DND-41 (cell line): Measurements from ENCODE around the gene RTN4RL1.

Experiments
- ATAC-seq: fragments of 200-7000 bp; cut with Tn5 transposase; 3 replicates; pipeline ENCODE4 v1.9.1; 2021; ENCODE audit warnings: low read depth; ENCODE audit not compliant: insufficient read depth
- DNase-seq: peaks from one replicate; pipeline ENCODE4 v3.0.0-alpha.2; 2020
- H2AFZ ChIP-seq: 2 replicates; pipeline ENCODE4 v1.6.0; 2012; ENCODE audit warnings: low read depth, low read length
- H3K27ac ChIP-seq: 2 replicates; pipeline ENCODE4 v1.5.1; 2012; ENCODE audit warnings: low read length, inconsistent platforms
- H3K27me3 ChIP-seq: fragments of 200-600 bp; sonication (generic); 2 replicates; pipeline ENCODE4 v1.6.0; 2012; ENCODE audit warnings: low read length, mild to moderate bottlenecking, inconsistent platforms; ENCODE audit not compliant: insufficient read depth, poor library complexity
- H3K36me3 ChIP-seq: 2 replicates; pipeline ENCODE4 v1.5.1; 2012; ENCODE audit warnings: low read length, inconsistent platforms; ENCODE audit not compliant: insufficient read depth
- H3K4me1 ChIP-seq: 2 replicates; pipeline ENCODE4 v1.5.1; 2012; ENCODE audit warnings: mild to moderate bottlenecking, low read length; ENCODE audit not compliant: insufficient read depth
- H3K4me2 ChIP-seq: 2 replicates; pipeline ENCODE4 v1.6.0; 2012; ENCODE audit warnings: mild to moderate bottlenecking, moderate library complexity, low read length, inconsistent platforms; ENCODE audit not compliant: insufficient read depth
- H3K4me3 ChIP-seq, 2 experiments: fragments of 200-600 bp in 1 of 2; shearing (Covaris generic) in 1 of 2; 2 replicates each; pipeline ENCODE4 v1.5.1; 2012 to 2016; ENCODE audit warnings: inconsistent platforms in 2 of 2, low read length in 2 of 2, mild to moderate bottlenecking in 2 of 2, low read depth in 1 of 2, moderate library complexity in 1 of 2
- H3K79me2 ChIP-seq: 2 replicates; pipeline ENCODE4 v1.6.0; 2012; ENCODE audit warnings: low read length, inconsistent platforms; ENCODE audit not compliant: insufficient read depth
- H3K9ac ChIP-seq: 2 replicates; pipeline ENCODE4 v1.6.0; 2012; ENCODE audit warnings: low read depth, mild to moderate bottlenecking, inconsistent platforms, low read length, moderate library complexity
- H3K9me3 ChIP-seq: 2 replicates; pipeline ENCODE4 v1.5.1; 2012; ENCODE audit warnings: low read length, moderate library complexity, mild to moderate bottlenecking, inconsistent platforms; ENCODE audit not compliant: insufficient read depth, severe bottlenecking
- H4K20me1 ChIP-seq: 2 replicates; pipeline ENCODE4 v1.6.0; 2012; ENCODE audit warnings: low read length; ENCODE audit not compliant: insufficient read depth
- CTCF ChIP-seq: IDR thresholded peaks from 2 replicates; pipeline ENCODE4 v1.5.1; 2012; ENCODE audit warnings: borderline replicate concordance, low read length, moderate library complexity, mild to moderate bottlenecking; ENCODE audit not compliant: poor library complexity, severe bottlenecking; ENCODE audit errors: extremely low read depth
- EZH2 ChIP-seq: IDR thresholded peaks from 3 replicates; pipeline ENCODE4 v1.6.1; 2012; ENCODE audit warnings: borderline replicate concordance, low read depth, mild to moderate bottlenecking, moderate library complexity, low read length, inconsistent platforms; ENCODE audit not compliant: severe bottlenecking

RTN4RL1 gene

GRCh38 chr17:1951920-1952319 is 73.2 kb downstream of the RTN4RL1 start:
- H3K36me3 ChIP-seq: no peaks in the 10 kb centered on the region
- ATAC-seq: no peak
- H3K4me2 ChIP-seq: no peak overlapping the region
- H3K79me2 ChIP-seq: no peaks in the 10 kb centered on the region
- no peak for DNase-seq
- no peak overlapping the region for H3K9ac ChIP-seq
- no peak overlapping the region for H3K27ac ChIP-seq
- no peaks in the 10 kb centered on the region for H3K27me3 ChIP-seq
- no peak overlapping the region for H2AFZ ChIP-seq
- H4K20me1 ChIP-seq: no peaks in the 10 kb centered on the region
- H3K4me3 ChIP-seq: no peak overlapping the region
- no peaks in the 10 kb centered on the region for H3K4me1 ChIP-seq
- H3K9me3 ChIP-seq: no peaks in the 10 kb centered on the region
- TF ChIP-seq EZH2 (no peak), CTCF (no peak)

- no peaks in the 10 kb centered on the region for H3K36me3 ChIP-seq
- H3K27me3 ChIP-seq: no peaks in the 10 kb centered on the region
- H3K4me3 ChIP-seq: no peak overlapping the region
- no peaks in the 10 kb centered on the region for H4K20me1 ChIP-seq
- H3K9me3 ChIP-seq: no peaks in the 10 kb centered on the region
- H3K9ac ChIP-seq: no peak overlapping the region
- H3K4me2 ChIP-seq: no peak overlapping the region
- no peak overlapping the region for H2AFZ ChIP-seq
- TF ChIP-seq EZH2: no peak
- TF ChIP-seq CTCF: no peak
- no peaks in the 10 kb centered on the region for H3K4me1 ChIP-seq
- no peaks in the 10 kb centered on the region for H3K79me2 ChIP-seq
- no peak for ATAC-seq
- H3K27ac ChIP-seq: no peak overlapping the region
- no peak for DNase-seq
Measured at GRCh38 chr17:1949754-1950153, 75.4 kb downstream of the RTN4RL1 start.

GRCh38 chr17:1948517-1948825 is 76.7 kb downstream of the RTN4RL1 start:
- no peak for TF ChIP-seq CTCF
- TF ChIP-seq EZH2: no peak
- Histone ChIP-seq H3K27ac (no peak overlapping the region), H3K79me2 (no peaks in the 10 kb centered on the region), H3K9me3 (no peaks in the 10 kb centered on the region), H4K20me1 (no peaks in the 10 kb centered on the region), H3K36me3 (no peaks in the 10 kb centered on the region), H2AFZ (no peak overlapping the region), H3K4me3 (no peak overlapping the region), H3K4me1 (no peaks in the 10 kb centered on the region), H3K27me3 (no peaks in the 10 kb centered on the region), H3K9ac (no peak overlapping the region), H3K4me2 (no peak overlapping the region)
- DNase-seq (no peak), ATAC-seq (no peak)

GRCh38 chr17:1947743-1948516 is 77.2 kb downstream of the RTN4RL1 start:
- no peaks in the 10 kb centered on the region for H3K36me3 ChIP-seq
- DNase-seq: no peak
- H3K4me2 ChIP-seq: no peak overlapping the region

More at GRCh38 chr17:1947743-1948516, 77.2 kb downstream of the RTN4RL1 start:
- Histone ChIP-seq H2AFZ (no peak overlapping the region), H3K79me2 (no peaks in the 10 kb centered on the region), H3K4me1 (no peaks in the 10 kb centered on the region), H3K4me3 (no peak overlapping the region), H3K9me3 (no peaks in the 10 kb centered on the region), H3K9ac (no peak overlapping the region), H3K27me3 (no peaks in the 10 kb centered on the region), H4K20me1 (no peaks in the 10 kb centered on the region; the same call in 1 of the 2 replicates), H3K27ac (no peak overlapping the region)
- ATAC-seq: no peak
- TF ChIP-seq EZH2 (no peak), CTCF (no peak)
